ENCODE measurements around the gene PLPP1.

PLPP1 gene

GRCh38 chr5:55441954-55442353 is 92.8 kb downstream of the PLPP1 start:
- DNase-seq = no peak

- DNase-seq = no peak
Observed at GRCh38 chr5:55441107-55441771, 93.5 kb downstream of the PLPP1 start.

- DNase-seq = no peak
Observed at GRCh38 chr5:55440188-55440646, 94.5 kb downstream of the PLPP1 start.

GRCh38 chr5:55438998-55439397 is 95.8 kb downstream of the PLPP1 start:
- DNase-seq = no peak

- DNase-seq = no peak
Observed at GRCh38 chr5:55437859-55438206, 96.9 kb downstream of the PLPP1 start.

DNA sequence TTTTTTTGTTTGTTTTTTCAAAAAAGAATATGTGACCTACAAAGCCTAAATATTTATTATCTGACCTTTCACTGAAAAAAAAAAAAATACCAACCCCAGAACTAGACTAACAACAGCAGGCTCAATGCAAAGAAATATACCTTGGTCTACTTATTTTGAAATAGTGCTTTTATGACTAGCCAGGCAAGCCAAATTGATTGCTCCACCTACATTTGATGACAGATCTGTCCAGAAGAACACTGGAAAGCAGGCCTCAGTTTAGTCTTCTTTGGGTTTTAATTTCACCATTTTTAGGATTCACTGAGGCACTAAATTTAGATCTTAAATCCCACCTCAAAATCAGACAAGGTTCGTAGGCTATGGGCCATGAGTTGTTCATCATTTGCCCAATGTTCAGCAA is 97.3 kb downstream of the PLPP1 start:
- no peak for DNase-seq

DNA sequence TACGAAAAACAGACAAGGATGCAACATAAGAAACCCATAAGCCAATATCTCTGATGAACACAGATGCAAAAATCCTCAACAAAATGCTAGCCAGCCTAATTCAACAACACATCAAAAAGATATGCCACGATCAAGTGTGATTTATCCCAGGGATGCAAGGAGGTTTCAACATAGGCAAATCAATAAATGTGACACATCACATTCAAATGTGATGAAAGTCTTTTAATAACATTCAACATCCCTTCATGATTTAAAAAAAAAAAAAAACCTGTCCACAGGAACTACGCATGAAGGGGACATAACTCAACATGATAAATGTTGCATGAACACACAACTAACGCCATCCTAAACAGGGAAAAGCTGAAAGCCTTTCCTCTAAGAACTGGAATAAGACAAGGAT is 102.2 kb downstream of the PLPP1 start:
- no peak for DNase-seq

- DNase-seq = peak; percentile 20
Observed at GRCh38 chr5:55429613-55430253, 105.0 kb downstream of the PLPP1 start.

DNA sequence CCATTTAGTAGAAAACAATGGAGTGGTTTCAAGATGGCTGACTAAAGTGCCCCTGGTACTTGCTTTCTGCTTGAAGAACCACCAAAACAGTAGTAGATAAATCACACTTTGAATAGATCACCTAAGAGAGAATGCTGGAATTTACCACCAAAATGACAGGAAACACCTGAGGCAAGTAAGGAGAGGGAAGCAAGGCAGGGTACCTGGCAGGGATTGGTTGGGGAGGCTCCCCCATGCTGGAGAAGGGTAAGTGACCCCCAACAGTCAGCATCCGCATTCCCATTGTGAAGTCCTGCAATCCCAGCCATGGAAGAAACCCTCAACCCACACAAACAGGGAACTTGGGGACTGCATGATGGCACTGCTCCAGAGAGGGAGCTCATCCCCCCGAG is 105.5 kb downstream of the PLPP1 start:
- no peak for DNase-seq

GRCh38 chr5:55427157-55427556 is 107.6 kb downstream of the PLPP1 start:
- peak; percentile 6 for DNase-seq

GRCh38 chr5:55426455-55426854 is 108.3 kb downstream of the PLPP1 start:
- DNase-seq = no peak

- no peak for DNase-seq
Observed at GRCh38 chr5:55421074-55421529, 113.7 kb downstream of the PLPP1 start.

- DNase-seq = no peak
Observed at GRCh38 chr5:55418994-55419968, 115.5 kb downstream of the PLPP1 start.

DNA sequence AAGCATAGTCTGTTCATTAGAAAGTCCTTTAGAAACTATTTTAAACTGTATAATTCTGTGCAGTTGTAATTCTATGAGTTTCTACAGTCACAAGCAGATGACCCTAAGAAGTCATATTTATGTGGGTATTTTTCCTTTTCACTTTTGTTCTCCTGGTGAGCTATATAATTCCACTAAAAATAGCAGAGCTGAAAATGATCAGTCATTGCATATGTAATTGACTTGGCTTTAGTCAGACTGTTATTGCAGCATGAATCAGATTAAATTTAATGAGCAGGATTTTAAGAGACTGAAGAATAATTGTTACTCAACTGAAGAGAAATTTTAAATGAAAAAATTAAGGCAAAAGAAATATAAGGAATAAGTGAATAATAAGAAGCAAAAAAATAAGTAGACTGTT is 118.5 kb downstream of the PLPP1 start:
- no peak for DNase-seq

DNA sequence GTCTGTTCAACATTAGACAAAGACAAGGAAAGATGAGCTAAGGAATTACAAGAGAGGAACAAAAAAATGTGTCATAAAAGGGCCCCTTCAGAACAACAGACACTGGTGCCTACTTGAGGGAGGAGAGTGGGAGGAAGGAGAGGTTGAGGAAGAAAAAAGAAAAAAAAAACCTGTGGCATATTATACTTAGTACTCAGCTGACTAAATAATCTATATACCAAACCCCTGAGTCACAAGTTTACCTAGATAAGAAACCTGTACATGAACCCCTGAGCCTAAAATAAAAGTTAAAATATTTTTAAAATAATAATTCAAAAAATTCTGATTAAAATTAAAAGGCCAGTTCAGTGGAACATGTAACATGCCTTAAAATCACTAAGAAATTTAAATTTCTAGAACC is 119.7 kb downstream of the PLPP1 start:
- DNase-seq = no peak

DNA sequence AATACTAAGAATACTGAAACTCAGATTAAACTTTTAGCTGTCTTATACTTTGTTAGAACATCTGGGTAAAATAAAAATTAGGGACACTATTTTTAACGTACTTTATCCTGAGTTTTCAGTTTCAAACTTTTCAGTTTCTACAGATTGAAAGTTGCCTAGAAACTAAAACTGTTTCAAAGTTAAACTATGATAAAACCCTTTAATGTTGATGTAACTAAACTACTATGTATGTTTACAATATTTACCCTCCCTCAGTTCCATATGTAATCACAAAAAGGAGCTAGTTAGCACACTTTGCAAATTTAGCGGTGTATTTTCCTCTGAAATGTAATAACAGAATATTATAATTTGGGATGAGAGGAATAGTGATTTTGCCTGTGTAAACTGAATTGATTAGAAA is 121.1 kb downstream of the PLPP1 start:
- no peak for DNase-seq

- DNase-seq = no peak
Observed at GRCh38 chr5:55411876-55412275, 122.9 kb downstream of the PLPP1 start.

DNA sequence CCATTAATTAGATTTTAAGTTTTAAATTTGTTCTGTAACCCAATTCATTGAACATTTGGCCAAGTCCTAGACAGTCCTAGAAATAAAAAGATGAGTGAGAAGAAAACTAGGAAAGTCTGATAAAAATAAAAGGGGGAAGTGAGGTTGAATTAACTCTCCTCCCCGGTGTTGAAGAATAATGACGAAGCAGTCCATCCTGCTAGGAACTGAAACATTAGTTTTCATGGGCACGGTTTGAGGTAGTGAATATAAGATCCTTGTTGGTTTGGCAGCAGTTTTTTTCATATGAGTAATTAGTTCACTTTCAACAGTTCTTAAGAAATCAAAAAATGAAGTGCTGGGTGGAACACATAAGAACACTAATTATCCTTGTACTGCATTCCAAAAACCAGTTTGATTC is 123.9 kb downstream of the PLPP1 start:
- DNase-seq = no peak

- DNase-seq = no peak
Observed at GRCh38 chr5:55409775-55410174, 125.0 kb downstream of the PLPP1 start.

DNA sequence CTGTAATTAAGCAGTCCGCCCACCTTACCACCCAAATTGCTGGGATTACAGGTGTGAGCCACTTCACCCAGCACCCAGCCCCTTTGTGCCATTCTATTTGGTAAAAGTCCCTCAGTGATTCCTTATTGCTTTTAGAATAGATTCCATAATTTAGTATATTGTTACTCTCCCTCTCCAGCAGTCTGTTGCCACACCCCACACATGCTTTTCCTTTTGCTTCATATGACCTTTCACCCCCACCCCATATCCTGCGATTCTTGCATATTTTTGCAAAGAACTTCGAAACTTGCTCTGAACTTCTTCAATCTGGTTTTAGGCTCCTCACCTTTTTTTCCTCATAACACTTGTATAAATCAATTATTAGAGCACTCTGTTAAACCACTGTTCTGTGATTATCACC is 126.8 kb downstream of the PLPP1 start:
- DNase-seq = no peak

DNA sequence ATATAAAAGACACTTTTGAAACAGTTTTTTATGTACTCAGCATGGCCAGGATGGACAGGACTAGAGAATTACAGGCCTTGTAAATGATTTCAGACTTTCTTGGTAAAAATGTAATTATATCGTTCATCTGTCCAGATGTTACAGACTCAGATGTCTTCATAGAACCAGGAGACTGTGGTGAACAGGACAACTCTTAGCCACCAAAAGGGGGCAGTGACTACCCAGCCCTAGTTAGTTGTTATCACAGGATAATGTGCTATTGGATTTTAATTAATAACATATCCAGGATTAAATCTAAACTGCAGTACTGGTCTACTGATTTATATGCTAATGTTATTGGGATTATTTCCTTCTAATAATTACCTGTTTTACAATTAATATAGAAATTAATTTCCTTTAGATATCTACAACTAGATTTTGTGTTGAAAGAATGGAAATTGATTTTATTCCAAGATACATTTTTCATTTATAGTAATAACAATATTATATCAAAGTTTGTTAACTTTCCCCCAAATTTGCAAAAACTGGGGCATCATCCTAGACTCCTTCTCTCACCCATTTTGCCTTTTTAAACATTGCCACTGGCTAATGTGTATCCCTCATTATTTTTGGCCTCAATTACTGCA is 127.6 kb downstream of the PLPP1 start:
- DNase-seq = no peak

- DNase-seq = peak; percentile 58
Observed at GRCh38 chr5:55406292-55406691, 128.5 kb downstream of the PLPP1 start.

GRCh38 chr5:55402199-55402598 is 132.6 kb downstream of the PLPP1 start:
- DNase-seq = no peak
